ENCODE measurements around the gene NOTO. TPM values are rescaled to one million over a fixed set of nuclear protein-coding genes. Genes with fewer than 3 reads are reported as not detected.

NOTO gene
- total and polyA plus RNA-seq, 2 donors (not counting 1 experiment from before 2014, with no cell fraction given): not detected

DNA sequence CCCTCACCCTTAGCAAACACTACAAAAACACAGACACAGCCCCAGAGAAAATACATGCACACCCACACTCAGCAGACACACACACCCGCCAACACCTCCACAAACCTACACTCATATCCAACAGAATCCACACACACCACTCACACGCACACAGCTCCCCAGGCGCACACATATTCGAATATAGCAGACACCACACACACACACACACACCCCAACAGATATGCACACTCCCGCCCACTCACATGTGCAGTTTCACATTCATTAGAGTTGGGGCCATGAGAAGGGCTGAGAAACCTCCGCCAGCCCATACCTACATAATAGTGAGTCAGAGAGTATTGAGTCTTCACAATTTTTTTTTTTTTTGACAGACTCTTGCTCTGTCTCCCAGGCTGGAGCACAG, 29.4 kb upstream of the NOTO start:
- no peaks in the 10 kb centered on the region for H3K79me2 ChIP-seq (ENCODE audit: control insufficient read depth, insufficient read depth, low read length)
- DNase-seq (no peak), ATAC-seq (ENCODE audit: low read depth) (no peak)
- no peaks in the 10 kb centered on the region for H4K20me1 ChIP-seq (ENCODE audit: control insufficient read depth, insufficient read depth, low read length, poor library complexity, severe bottlenecking)
- Mint-ChIP-seq H3K4me3 (no peak overlapping the region), H3K27me3 (peaks cover 36% of the 10 kb centered on the region), H3K9me3 (ENCODE audit: insufficient read depth) (no peaks in the 10 kb centered on the region), H3K4me1 (peaks cover 16% of the 10 kb centered on the region), H3K27ac (no peak overlapping the region)
- ChIA-PET POLR2A (no interaction called here), CTCF (no interaction called here)
- no peak overlapping the region for H2AFZ ChIP-seq (ENCODE audit: insufficient read depth, low read depth, low read length, poor library complexity, severe bottlenecking)
- TF ChIP-seq, protein P1, sequence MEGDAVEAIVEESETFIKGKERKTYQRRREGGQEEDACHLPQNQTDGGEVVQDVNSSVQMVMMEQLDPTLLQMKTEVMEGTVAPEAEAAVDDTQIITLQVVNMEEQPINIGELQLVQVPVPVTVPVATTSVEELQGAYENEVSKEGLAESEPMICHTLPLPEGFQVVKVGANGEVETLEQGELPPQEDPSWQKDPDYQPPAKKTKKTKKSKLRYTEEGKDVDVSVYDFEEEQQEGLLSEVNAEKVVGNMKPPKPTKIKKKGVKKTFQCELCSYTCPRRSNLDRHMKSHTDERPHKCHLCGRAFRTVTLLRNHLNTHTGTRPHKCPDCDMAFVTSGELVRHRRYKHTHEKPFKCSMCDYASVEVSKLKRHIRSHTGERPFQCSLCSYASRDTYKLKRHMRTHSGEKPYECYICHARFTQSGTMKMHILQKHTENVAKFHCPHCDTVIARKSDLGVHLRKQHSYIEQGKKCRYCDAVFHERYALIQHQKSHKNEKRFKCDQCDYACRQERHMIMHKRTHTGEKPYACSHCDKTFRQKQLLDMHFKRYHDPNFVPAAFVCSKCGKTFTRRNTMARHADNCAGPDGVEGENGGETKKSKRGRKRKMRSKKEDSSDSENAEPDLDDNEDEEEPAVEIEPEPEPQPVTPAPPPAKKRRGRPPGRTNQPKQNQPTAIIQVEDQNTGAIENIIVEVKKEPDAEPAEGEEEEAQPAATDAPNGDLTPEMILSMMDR (IDR thresholded peaks at IDR 0.05): no peak
- TF ChIP-seq EZH2 (IDR thresholded peaks at IDR 0.05; ENCODE audit: borderline replicate concordance, insufficient read depth, low read depth, low read length, poor library complexity, severe bottlenecking): no peak
- H3K36me3 ChIP-seq (replicated peaks in 1 of 2; ENCODE audit: control extremely low read depth in 1 of 2, control insufficient read depth in 1 of 2, extremely low read depth in 1 of 2, insufficient read depth in 2 of 2, low read length in 1 of 2): no peaks in the 10 kb centered on the region
- 98% methylated on average over 4 of the region's 6 CpGs for WGBS (ENCODE audit: insufficient coverage)
- intact Hi-C loops (cut with micrococcal nuclease): loop anchor here (10.0 kb wide), 2 partner anchors 398 to 1248 kb away; no protein-coding TSS in a partner anchor
- H3K9ac ChIP-seq (ENCODE audit: low read length): no peak overlapping the region
- H3K27ac ChIP-seq (ENCODE audit: low read length in 2 of 2): no peak overlapping the region
- H3K9me3 ChIP-seq (ENCODE audit: control extremely low read depth in 1 of 3, control insufficient read depth in 2 of 3, insufficient read depth in 1 of 3, low read length in 2 of 3): no peaks in the 10 kb centered on the region
- H3K27me3 ChIP-seq (replicated peaks in 1 of 4; ENCODE audit: control extremely low read depth in 1 of 4, control insufficient read depth in 3 of 4, insufficient read depth in 4 of 4, low read length in 3 of 4): peaks cover 0 to 42% (median 10%) of the 10 kb centered on the region in 4 experiments
- peaks cover 24 to 28% of the 10 kb centered on the region in 2 donors for H3K4me1 ChIP-seq (ENCODE audit: control insufficient read depth in 2 of 2, insufficient read depth in 2 of 2, low read length in 2 of 2)
- H3K4me2 ChIP-seq (replicated peaks; ENCODE audit: low read depth, low read length, poor library complexity, severe bottlenecking): no peak overlapping the region
- no peak overlapping the region for H3K4me3 ChIP-seq (ENCODE audit: control extremely low read depth in 1 of 5, extremely low read depth in 1 of 5, insufficient read depth in 1 of 5, low read depth in 2 of 5, low read length in 4 of 5)

DNA sequence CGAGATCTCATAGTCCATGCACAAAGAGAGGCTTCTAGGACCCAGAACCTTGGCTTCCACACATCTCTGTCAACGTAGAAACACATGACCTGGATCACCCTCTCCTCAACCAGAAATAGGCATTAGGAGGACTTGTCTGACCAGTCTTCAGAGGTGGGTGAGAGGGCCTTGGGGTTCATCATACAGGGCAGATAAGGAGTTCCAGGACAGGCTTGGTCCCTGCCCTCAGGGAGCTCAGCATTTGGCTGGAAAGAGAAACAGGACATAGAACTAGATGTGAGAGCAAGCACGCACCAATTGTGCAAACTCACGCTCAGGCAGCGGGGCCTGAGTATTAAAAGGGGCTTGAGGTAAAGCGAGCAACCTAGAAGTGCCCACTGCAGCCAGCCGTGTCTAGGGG, 28.6 kb upstream of the NOTO start:
- Histone ChIP-seq H2AFZ (ENCODE audit: insufficient read depth, low read depth, low read length, poor library complexity, severe bottlenecking) (no peak overlapping the region), H3K9ac (ENCODE audit: low read length) (no peak overlapping the region), H3K27ac (ENCODE audit: low read length in 2 of 2) (no peak overlapping the region), H3K36me3 (replicated peaks in 1 of 2; ENCODE audit: control extremely low read depth in 1 of 2, control insufficient read depth in 1 of 2, extremely low read depth in 1 of 2, insufficient read depth in 2 of 2, low read length in 1 of 2) (no peaks in the 10 kb centered on the region), H3K4me2 (replicated peaks; ENCODE audit: low read depth, low read length, poor library complexity, severe bottlenecking) (no peak overlapping the region), H3K9me3 (ENCODE audit: control extremely low read depth in 1 of 3, control insufficient read depth in 2 of 3, insufficient read depth in 1 of 3, low read length in 2 of 3) (no peaks in the 10 kb centered on the region), H3K27me3 (replicated peaks in 1 of 4; ENCODE audit: control extremely low read depth in 1 of 4, control insufficient read depth in 3 of 4, insufficient read depth in 4 of 4, low read length in 3 of 4) (peaks cover 0 to 49% (median 13%) of the 10 kb centered on the region in 4 experiments), H4K20me1 (ENCODE audit: control insufficient read depth, insufficient read depth, low read length, poor library complexity, severe bottlenecking) (no peaks in the 10 kb centered on the region), H3K4me1 (ENCODE audit: control insufficient read depth in 2 of 2, insufficient read depth in 2 of 2, low read length in 2 of 2) (peaks cover 24 to 28% of the 10 kb centered on the region in 2 donors), H3K79me2 (ENCODE audit: control insufficient read depth, insufficient read depth, low read length) (no peaks in the 10 kb centered on the region), H3K4me3 (ENCODE audit: control extremely low read depth in 1 of 5, extremely low read depth in 1 of 5, insufficient read depth in 1 of 5, low read depth in 2 of 5, low read length in 4 of 5) (no peak overlapping the region)
- POLR2A ChIA-PET: interaction anchor here (0.6 kb wide), 1 partner anchor 10 kb away, joined by 4 read pairs; no protein-coding TSS in a partner anchor
- peak overlapping the region; percentile 53 for H3K4me3 Mint-ChIP-seq
- H3K9me3 Mint-ChIP-seq (ENCODE audit: insufficient read depth): no peaks in the 10 kb centered on the region
- DNase-seq (no peak), ATAC-seq (ENCODE audit: low read depth) (no peak)
- CTCF ChIA-PET: interaction anchor here (5.0 kb wide), 1 partner anchor 87 kb away, joined by 62 read pairs; no protein-coding TSS in a partner anchor
- no peak overlapping the region for H3K27ac Mint-ChIP-seq
- 91% methylated on average over 6 of the region's 7 CpGs for WGBS (ENCODE audit: insufficient coverage)
- peaks cover 16% of the 10 kb centered on the region for H3K4me1 Mint-ChIP-seq
- TF ChIP-seq EZH2 (IDR thresholded peaks at IDR 0.05; ENCODE audit: borderline replicate concordance, insufficient read depth, low read depth, low read length, poor library complexity, severe bottlenecking): no peak
- TF ChIP-seq, protein P1 (IDR thresholded peaks at IDR 0.05): no peak
- intact Hi-C loops (cut with micrococcal nuclease): loop anchor here (10.0 kb wide), 2 partner anchors 399 to 1249 kb away; no protein-coding TSS in a partner anchor
- H3K27me3 Mint-ChIP-seq: peaks cover 42% of the 10 kb centered on the region

All from B cell (primary cell).